Epithelial cell of proximal tubule (primary cell): ENCODE data around the gene PRAF2. TPM values are rescaled to one million over a fixed set of nuclear protein-coding genes. Genes with fewer than 3 reads are reported as not detected.

ENCODE experiments used
- DNase-seq: peaks from one replicate; pipeline ENCODE4 v3.0.0-alpha.2; 2011; ENCODE audit warnings: low read depth
- H3K4me3 ChIP-seq: 2 replicates; pipeline ENCODE4 v1.5.1; 2011; ENCODE audit warnings: low read depth, mild to moderate bottlenecking, low read length
- total RNA-seq: library from RNA; depleted of rRNA; stranded (reverse); fragments of >200 nt; gene quantifications from 2 replicates; pipeline ENCODE4 v1.2.3, GENCODE V29; 2015
- TF ChIP-seq, protein P1 (sequence below): conservative IDR thresholded peaks from 2 replicates; pipeline ENCODE4 v1.5.1; 2012; ENCODE audit warnings: low read depth, mild to moderate bottlenecking, low read length

PRAF2 gene
- total RNA-seq, 1 donor from 2014 or later, result 16.7 TPM

DNA sequence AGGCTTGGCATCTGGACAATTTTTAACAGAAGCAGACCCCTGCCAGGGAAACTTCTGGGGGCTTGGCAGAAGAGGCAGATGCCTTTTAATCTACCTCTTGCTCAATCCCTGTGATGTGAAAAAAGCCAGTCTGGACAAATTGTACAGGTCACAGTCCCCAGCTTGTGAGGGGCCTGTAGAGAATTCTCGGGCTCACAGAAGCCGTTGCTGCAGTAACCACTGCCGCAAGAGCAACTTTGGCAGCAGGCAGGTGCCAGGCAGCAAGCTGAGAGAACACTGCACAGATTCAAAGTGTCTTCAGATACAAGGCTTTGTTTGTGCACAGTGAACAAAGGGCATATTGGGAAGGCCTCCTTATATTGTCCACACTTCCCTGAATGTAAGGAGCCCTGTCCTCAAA, 38.0 kb upstream of the PRAF2 start:
- H3K4me3 ChIP-seq, result no peak overlapping the region
- TF ChIP-seq, protein P1, sequence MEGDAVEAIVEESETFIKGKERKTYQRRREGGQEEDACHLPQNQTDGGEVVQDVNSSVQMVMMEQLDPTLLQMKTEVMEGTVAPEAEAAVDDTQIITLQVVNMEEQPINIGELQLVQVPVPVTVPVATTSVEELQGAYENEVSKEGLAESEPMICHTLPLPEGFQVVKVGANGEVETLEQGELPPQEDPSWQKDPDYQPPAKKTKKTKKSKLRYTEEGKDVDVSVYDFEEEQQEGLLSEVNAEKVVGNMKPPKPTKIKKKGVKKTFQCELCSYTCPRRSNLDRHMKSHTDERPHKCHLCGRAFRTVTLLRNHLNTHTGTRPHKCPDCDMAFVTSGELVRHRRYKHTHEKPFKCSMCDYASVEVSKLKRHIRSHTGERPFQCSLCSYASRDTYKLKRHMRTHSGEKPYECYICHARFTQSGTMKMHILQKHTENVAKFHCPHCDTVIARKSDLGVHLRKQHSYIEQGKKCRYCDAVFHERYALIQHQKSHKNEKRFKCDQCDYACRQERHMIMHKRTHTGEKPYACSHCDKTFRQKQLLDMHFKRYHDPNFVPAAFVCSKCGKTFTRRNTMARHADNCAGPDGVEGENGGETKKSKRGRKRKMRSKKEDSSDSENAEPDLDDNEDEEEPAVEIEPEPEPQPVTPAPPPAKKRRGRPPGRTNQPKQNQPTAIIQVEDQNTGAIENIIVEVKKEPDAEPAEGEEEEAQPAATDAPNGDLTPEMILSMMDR, result no peak
- DNase-seq, result no peak

DNA sequence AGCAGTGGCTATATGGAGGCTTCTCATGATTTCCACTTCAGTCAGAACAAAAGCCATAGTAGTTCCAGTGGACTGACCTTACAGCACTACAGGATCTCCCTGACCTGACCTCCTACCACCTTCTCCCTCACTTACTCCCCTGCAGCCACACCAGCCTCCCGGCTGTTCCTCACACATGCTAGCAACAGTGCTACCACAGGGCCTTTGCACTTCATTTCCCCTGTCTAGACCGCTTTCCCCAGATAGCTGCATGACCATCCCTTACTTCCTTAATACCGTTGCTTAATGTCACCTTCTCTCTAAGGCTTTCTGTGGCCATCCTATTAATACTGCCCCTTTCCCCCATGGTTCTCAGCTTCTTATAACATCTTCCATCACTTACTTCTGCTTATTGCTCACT, 36.6 kb upstream of the PRAF2 start:
- no peak for DNase-seq
- TF ChIP-seq, protein P1, result no peak
- H3K4me3 ChIP-seq, result no peak overlapping the region

DNA sequence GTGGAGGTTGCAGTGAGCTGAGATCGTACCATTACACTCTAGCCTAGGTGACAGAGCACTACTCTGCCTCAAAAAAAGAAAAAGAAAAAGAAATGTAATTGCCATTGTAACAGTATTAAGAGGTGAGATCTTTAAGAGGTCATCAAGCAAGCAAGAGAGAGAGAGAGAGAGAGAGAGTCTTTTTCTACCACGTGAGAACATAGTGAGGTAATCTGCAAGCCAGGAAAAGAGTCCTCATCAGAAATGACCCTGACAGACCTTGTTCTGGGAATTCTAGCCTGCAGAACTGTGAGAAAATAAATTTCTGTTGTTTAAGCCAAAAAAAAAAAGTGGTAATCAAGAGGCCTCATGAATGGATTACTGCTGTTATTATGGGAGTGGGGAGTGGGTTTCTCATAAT, 34.8 kb upstream of the PRAF2 start:
- no peak for DNase-seq
- TF ChIP-seq, protein P1, result no peak
- H3K4me3 ChIP-seq, result no peak overlapping the region

DNA sequence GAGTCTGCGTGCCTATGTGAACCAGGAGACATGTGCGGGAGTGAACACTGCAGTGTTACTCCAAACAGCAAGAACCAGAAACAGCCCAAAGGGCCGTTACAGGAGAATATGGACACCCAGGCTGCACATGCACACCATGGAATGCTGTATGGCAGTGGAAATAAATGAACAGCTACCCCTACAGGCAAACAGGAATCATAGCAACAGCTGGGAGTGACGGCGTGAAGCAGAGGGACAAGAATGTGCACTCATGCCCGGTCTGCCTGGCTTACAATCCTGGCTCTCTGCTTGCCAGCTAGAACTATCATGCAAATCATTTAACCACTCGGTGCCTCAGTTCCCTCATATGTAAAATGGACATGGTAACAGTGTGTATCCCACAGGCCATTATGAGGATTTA, 33.1 kb upstream of the PRAF2 start:
- TF ChIP-seq, protein P1, result peak; percentile 55
- H3K4me3 ChIP-seq, result no peak overlapping the region
- peak; percentile 20 for DNase-seq

DNA sequence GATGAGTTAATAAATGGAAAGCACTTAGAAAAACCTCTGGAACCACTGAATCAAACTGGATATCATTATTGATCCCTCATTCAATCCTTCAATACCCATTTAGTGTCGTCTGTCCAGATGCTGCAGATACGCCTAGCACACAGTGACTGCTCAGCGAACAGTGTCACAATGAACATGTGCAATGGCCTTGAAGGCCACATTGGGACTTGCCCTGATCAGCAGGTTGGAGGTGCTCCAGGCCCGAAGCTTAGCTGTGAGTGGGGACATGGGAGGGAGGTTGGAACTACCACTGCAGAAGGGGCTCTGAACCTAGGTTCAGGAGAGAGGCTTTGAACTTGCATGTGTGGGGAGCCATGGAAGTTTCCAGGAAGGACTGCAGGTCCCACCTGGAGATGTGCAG, 32.5 kb upstream of the PRAF2 start:
- DNase-seq, result no peak
- TF ChIP-seq, protein P1, result no peak
- H3K4me3 ChIP-seq, result no peak overlapping the region

DNA sequence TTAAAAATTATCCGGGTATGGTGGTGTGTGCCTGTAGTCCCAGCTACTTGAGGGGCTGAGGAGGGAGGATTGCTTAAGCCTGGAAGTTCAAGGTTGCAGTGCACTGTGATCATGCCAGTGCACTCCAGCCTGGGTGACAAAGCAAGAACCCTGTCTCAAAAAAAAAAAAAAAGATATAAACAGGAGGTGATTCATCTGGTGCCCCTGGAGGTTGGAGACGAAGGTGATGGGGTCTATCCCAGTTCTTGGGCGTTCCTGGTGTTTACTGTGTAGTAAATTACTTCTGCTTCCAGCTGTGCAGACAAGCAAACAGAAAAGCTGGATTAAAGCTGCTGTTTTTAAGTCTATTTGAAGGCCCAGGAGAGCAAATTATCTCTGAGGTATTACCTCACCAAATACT, 29.8 kb upstream of the PRAF2 start:
- H3K4me3 ChIP-seq, result no peak overlapping the region
- TF ChIP-seq, protein P1, result no peak
- DNase-seq, result no peak

DNA sequence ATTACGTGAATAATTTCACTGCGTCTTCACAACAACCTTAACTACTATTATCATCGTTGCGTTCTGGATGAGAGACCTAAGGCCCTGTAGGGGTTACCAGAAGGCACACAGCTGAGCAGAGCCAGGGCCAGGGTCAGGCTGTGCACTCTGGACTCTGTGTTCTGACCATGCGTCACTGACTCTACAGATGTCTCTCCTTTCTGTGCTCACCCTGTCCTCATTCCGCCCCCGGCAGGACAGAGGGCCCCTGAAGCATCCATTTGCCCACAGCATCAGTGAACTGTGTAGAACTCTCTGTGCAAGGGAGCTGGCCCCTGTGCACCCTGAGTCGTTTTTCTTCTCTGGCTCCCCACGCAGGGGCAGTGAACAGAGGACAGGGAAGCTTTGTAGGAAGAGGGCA, 28.4 kb upstream of the PRAF2 start:
- H3K4me3 ChIP-seq, result no peak overlapping the region
- no peak for DNase-seq
- TF ChIP-seq, protein P1, result no peak
